ENCODE results near the gene CST9L.

Gene CST9L

DNA sequence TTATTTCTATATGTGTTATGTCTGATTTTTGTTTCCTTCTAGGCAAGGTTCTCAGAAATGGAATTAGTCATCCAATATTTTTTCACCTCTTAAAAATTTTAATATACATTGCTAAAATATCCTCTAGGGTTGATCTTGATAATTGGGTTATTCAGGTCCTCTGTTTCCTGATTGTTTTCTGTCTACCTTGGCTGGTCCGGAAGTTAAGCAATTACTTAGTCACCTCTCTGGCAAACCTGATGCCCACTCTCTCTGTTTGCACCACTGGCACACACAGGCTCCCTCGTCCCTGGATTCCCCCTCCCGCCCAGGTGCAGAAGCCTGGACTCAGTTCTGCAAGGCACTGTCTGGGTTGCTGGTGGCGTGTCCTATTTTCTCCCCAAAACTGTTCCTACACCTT, 27.7 kb downstream of the CST9L start:
- TF ChIP-seq, protein P1, sequence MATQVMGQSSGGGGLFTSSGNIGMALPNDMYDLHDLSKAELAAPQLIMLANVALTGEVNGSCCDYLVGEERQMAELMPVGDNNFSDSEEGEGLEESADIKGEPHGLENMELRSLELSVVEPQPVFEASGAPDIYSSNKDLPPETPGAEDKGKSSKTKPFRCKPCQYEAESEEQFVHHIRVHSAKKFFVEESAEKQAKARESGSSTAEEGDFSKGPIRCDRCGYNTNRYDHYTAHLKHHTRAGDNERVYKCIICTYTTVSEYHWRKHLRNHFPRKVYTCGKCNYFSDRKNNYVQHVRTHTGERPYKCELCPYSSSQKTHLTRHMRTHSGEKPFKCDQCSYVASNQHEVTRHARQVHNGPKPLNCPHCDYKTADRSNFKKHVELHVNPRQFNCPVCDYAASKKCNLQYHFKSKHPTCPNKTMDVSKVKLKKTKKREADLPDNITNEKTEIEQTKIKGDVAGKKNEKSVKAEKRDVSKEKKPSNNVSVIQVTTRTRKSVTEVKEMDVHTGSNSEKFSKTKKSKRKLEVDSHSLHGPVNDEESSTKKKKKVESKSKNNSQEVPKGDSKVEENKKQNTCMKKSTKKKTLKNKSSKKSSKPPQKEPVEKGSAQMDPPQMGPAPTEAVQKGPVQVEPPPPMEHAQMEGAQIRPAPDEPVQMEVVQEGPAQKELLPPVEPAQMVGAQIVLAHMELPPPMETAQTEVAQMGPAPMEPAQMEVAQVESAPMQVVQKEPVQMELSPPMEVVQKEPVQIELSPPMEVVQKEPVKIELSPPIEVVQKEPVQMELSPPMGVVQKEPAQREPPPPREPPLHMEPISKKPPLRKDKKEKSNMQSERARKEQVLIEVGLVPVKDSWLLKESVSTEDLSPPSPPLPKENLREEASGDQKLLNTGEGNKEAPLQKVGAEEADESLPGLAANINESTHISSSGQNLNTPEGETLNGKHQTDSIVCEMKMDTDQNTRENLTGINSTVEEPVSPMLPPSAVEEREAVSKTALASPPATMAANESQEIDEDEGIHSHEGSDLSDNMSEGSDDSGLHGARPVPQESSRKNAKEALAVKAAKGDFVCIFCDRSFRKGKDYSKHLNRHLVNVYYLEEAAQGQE (IDR thresholded peaks at IDR 0.05; ENCODE audit: insufficient read depth in 1 of 2, low read depth in 2 of 2, low read length in 2 of 2) = no peak
- TF ChIP-seq SIN3A (IDR thresholded peaks at IDR 0.05; ENCODE audit: borderline replicate concordance, insufficient read depth, low read length) (no peak), TAF1 (IDR thresholded peaks at IDR 0.05; ENCODE audit: borderline replicate concordance, insufficient read depth, low read length) (no peak), POLR2AphosphoS5 (IDR thresholded peaks at IDR 0.05; ENCODE audit: low read depth, low read length) (no peak), FOXP2 (optimal IDR thresholded peaks at IDR 0.05; ENCODE audit: borderline replicate concordance, extremely low read depth, extremely low read length, insufficient read depth) (no peak)

DNA sequence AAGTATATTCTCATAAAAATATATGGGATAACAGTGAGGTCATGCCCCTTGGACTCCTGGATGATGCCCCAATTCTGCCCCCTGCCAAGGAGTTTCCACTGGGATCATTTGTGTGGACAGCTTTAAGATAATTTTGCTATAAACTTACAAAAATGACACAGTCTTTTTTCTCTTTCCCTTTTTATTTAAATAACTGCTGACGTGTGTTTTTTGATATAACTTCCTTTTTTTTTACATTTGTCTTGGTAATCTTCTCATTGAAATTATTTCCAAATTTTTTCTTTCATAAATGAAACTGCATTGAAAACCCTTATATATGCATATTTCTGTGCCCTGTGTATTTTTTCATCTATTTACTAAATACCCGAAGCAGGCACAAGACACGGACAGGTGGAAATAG, 31.3 kb downstream of the CST9L start:
- TF ChIP-seq TAF1 (IDR thresholded peaks at IDR 0.05; ENCODE audit: borderline replicate concordance, insufficient read depth, low read length) = no peak
- no peak for TF ChIP-seq FOXP2 (optimal IDR thresholded peaks at IDR 0.05; ENCODE audit: borderline replicate concordance, extremely low read depth, extremely low read length, insufficient read depth)
- TF ChIP-seq, protein P1 (IDR thresholded peaks at IDR 0.05; ENCODE audit: insufficient read depth in 1 of 2, low read depth in 2 of 2, low read length in 2 of 2) = no peak
- TF ChIP-seq POLR2AphosphoS5 (IDR thresholded peaks at IDR 0.05; ENCODE audit: low read depth, low read length) = no peak
- no peak for TF ChIP-seq SIN3A (IDR thresholded peaks at IDR 0.05; ENCODE audit: borderline replicate concordance, insufficient read depth, low read length)

DNA sequence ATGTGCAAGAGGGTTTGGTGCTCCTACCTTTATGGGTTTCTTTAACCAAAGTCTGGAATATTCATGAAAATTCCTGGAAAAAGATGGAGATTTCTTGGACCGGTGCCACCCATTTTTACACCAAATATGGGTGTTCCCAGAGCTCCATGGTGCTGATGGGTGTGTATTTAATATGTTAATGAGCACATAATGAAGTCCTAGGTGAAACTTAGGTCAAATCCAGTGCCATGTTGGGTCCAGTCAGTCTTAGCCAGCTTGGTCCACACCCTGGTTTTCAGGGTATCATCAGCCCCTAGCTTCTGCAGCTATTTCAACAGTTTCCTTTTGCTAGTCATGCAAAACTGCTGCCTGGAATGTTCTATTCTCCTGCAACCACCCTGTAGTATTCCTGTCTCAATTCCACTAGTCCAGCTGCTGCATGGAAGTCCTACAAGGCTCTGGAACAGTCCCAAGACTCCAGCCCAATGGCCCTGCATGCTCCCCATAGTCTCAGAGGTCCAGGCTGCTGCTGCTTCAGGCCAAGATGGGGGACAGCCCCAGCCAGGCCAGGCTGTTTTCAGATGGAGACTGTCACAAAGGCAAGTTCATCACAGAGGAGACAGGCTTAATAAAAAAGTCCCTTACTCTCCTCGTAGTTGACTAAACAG, 31.8 kb downstream of the CST9L start:
- TF ChIP-seq POLR2AphosphoS5 (IDR thresholded peaks at IDR 0.05; ENCODE audit: low read depth, low read length) (no peak), SIN3A (IDR thresholded peaks at IDR 0.05; ENCODE audit: borderline replicate concordance, insufficient read depth, low read length) (no peak), FOXP2 (optimal IDR thresholded peaks at IDR 0.05; ENCODE audit: borderline replicate concordance, extremely low read depth, extremely low read length, insufficient read depth) (no peak), TAF1 (IDR thresholded peaks at IDR 0.05; ENCODE audit: borderline replicate concordance, insufficient read depth, low read length) (no peak)
- TF ChIP-seq, protein P1 (IDR thresholded peaks at IDR 0.05; ENCODE audit: insufficient read depth in 1 of 2, low read depth in 2 of 2, low read length in 2 of 2) = no peak

DNA sequence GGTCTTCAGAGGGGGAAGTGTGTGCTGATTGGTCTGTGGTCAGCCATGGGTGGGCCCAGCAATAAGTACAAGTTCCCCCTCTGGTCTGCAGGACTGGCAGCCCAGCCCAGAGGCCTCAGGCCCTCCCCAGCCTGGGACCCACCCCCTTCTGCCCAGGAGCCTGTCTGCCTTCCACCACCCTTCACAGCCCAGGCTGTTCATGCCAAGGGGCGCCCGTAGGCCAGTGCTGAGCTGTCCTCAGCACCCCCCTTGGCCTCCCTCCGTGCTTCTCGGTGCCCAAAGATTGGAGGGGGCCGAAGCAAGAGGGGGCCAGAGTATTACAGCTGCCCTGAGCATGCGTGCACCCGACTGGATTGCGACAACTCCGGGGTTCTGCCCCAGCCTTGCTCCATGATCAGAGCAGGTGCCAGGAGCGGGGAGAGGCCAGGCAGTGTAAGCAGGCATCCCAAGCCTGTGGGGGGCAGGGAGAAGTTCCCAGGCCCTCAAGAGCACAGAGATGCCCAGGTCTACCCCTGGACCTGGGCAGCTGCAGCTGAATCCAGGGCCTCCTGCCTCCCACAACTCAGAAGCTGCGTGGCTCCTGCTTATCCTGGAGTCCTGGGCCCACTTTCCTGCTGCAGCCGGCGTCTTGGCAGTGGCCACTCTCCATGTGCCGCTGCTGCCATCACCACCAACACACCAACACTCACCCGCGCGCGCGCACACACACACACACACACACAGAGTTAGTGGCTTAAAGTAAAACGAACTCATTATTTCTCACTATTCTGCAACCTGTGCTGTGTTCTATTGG, 33.3 kb downstream of the CST9L start:
- no peak for TF ChIP-seq TAF1 (IDR thresholded peaks at IDR 0.05; ENCODE audit: borderline replicate concordance, insufficient read depth, low read length)
- TF ChIP-seq POLR2AphosphoS5 (IDR thresholded peaks at IDR 0.05; ENCODE audit: low read depth, low read length) = no peak
- TF ChIP-seq, protein P1 (IDR thresholded peaks at IDR 0.05; ENCODE audit: insufficient read depth in 1 of 2, low read depth in 2 of 2, low read length in 2 of 2) = no peak
- no peak for TF ChIP-seq FOXP2 (optimal IDR thresholded peaks at IDR 0.05; ENCODE audit: borderline replicate concordance, extremely low read depth, extremely low read length, insufficient read depth)
- TF ChIP-seq SIN3A (IDR thresholded peaks at IDR 0.05; ENCODE audit: borderline replicate concordance, insufficient read depth, low read length) = no peak
